ENCODE data around the gene NEK1.

Gene NEK1

DNA sequence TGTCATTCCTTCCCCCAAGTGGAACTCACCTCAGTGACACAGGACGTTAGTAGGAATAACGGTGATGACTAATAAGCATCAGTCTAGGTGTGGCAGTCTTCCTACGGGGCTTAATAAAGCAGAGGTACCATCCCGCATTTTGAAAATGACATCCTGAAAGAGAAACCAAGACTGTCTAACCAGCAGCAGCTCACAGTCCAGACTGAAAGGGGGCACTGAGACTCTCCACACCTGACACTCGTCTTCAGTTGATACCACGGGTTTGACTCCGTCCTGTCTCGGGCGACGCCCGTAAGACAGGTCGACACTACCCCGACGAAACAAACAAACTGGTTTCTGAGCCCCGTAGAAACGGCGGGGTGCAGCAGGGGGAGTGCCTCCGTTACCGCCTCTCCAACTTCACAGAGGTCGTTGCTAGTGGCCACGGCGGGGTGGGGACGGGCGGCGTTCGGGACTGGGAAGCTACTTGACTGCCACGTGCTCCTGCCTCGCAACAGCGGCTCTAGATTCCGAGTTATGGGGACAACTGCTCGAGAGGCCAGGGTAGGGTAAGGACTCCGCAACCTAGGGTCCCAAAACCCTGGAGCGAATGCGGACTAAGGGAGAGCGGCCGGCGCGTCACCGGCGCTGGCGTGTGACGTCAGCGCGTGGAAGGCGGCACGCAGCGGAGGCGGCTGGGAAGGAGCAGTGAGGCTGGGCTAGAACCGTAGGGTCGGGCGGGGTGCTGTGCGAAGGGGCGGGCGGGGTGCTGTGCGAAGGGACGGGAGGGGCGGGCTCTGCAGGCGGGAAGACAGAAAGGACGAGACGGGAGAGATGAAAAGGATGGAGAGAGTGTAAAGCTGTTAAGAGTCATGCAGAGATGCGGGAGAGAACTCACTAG is at the start of gene NEK1:
NEK1 (minus strand) TSS at position 593 of the 880 bp plus-strand sequence. CDS start 9,953 bp downstream, outside the sequence.
- DNase-seq (ENCODE audit: low spot score), result peak; percentile 90

DNA sequence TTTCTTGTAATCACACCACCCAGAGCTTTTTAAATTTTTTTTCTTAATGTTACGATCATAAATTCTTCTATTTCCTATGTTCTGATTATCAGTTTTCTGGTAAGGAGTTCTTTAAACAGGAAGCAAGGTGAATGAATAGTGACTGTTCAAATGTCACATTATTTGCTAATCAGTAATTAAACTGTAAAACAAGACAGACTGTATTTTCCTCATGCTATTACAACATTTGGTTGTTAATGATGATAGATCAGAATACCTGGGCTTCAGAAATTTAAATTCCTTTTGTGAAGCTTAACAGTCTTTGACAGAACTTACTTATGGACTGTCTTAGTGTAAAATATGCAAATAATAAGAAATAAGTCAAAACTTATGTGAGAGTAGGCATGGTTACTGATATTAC is 49.4 kb upstream of the NEK1 start:
- no peak for DNase-seq (ENCODE audit: low spot score)

- DNase-seq (ENCODE audit: low spot score), result peak; percentile 40
Observed at GRCh38 chr4:169660929-169661328, 48.5 kb upstream of the NEK1 start.

- DNase-seq (ENCODE audit: low spot score), result peak; percentile 99
Observed at GRCh38 chr4:169659716-169660670, 47.6 kb upstream of the NEK1 start.

GRCh38 chr4:169658975-169659715 is 46.8 kb upstream of the NEK1 start:
- DNase-seq (ENCODE audit: low spot score), result peak; percentile 64

- no peak for DNase-seq (ENCODE audit: low spot score)
Observed at GRCh38 chr4:169658196-169658595, 45.8 kb upstream of the NEK1 start.

DNA sequence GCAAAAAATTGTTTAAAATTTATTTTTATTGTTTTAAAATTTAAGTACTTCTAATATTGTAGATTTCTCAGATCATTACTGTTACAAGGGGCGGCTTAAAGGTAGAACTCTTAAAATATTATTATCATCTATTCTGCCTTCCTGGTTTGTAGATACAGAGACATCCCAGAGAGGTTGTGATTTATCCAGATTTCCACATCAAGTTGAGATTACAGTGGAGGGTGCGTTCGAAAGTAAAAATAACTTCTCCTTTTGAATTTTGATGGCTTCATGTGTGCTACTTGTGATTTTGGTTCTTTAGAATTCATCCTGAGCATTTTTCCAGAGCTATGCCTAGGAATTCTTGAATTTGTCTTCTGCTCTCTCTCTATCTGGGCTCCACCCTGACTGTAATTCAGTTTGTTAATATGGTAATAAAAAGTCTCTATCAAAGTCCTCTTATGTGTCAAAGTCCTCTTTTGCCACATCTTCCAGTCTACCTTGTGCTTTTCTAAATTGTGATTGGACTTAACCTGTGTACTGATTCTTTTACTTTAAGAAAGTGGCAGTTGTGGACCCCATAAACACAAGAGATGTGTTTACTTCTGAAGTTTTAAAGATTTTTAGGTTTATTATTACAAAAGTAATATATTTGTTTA is 45.2 kb upstream of the NEK1 start:
- no peak for DNase-seq (ENCODE audit: low spot score)

GRCh38 chr4:169655401-169655800 is 43.0 kb upstream of the NEK1 start:
- DNase-seq (ENCODE audit: low spot score), result no peak

DNA sequence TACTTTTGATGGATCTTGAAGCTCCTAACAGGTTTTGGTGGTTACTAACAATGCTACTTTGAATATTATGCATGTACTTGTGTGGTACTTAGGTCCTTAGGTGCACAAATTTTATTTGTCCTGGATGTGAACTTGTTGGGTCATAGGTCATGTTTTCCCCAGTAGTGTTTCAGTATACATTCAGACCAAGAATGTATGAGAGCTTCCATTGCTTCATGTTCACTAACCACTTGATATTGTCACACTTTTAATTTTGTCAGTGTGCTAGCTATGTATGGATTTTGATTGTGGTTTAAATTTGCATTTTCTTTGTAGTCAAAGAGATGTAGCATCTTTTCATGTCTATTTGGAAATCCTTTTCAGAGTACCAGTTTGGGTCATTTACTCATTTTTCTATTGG is 40.2 kb upstream of the NEK1 start:
- DNase-seq (ENCODE audit: low spot score), result no peak

DNA sequence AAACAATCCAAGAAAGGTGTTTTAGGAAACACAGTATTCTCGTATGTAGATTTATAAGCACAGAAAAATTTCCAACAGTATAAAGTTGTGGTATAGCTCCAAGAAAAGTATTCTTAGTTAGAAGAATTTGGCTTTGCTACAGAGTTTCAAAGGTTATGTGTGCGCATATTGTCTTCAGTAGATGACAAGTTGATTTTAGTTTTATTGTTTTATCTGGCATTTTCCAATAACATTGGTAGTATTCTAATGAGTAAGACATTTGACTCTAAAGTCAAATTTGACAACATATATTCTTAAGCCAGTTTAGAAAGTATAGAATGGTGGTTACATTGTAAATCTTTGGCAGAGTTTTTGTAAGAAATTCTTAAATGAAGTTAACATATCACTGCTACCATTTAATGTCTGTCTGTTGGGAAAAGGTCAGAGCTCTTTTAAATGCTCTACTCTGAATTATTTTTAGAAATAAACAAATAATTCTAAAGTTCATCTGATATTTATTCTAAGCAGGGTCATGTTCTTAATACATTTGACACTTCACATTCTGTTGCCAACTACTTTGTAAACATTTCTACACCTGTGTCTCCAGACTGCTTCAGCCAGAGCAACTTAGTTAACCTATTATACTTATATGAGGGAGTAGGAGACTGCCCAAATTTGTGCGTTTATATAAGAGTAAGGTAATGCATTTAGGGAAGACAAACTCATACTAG is 38.0 kb upstream of the NEK1 start:
- peak; percentile 25 for DNase-seq (ENCODE audit: low spot score)

- peak; percentile 75 for DNase-seq (ENCODE audit: low spot score)
Observed at GRCh38 chr4:169649545-169650226, 37.3 kb upstream of the NEK1 start.

GRCh38 chr4:169645627-169646026 is 33.2 kb upstream of the NEK1 start:
- DNase-seq (ENCODE audit: low spot score), result no peak

DNA sequence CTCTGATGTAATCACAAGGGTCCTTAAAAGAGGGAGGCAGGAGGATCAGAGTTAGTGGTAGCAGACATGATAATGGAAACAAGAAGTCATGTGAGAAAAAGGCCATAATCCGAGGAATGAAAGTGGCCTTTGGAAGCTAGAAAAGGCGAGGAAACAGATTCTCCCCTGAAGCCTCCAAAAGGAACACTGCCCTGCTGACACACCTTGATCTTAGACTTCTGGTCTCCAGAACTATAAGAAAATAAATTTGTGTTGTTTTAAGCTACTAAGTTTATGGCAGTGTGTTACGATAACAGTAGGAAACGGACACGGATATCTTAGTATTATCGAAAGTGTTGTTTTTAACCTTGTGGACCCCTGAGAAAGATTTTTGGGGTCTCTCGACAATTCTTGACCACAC is 32.4 kb upstream of the NEK1 start:
- no peak for DNase-seq (ENCODE audit: low spot score)

DNA sequence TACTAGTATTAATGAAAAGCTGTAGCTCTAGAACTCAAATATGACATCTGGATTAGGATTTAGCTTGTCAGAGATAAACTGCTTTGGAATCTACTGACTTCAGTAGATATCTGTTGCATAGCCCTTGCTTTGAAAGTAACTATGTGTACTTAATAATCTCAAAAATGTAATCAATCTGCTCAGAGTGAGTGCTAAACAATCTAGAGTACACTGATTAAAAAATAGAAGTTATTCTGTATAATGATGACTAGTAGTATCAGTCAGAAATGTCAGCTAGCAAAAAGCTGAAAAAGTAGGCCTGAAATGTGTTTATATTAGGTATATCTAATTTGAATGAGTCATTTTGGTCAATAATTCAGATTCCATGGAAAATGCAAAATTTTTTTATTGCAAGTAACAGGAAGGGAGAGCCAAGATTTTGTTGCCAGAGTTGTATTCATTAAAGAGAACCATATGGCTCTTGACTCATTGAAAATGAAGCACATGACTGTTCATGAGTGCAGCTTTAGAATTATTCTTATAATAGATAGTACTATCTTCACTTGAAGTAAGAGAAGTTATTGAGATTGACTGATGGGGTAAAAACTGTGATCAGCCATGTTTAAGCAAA is 28.0 kb upstream of the NEK1 start:
- no peak for DNase-seq (ENCODE audit: low spot score)

GRCh38 chr4:169634975-169635374 is 22.6 kb upstream of the NEK1 start:
- peak; percentile 27 for DNase-seq (ENCODE audit: low spot score)

DNA sequence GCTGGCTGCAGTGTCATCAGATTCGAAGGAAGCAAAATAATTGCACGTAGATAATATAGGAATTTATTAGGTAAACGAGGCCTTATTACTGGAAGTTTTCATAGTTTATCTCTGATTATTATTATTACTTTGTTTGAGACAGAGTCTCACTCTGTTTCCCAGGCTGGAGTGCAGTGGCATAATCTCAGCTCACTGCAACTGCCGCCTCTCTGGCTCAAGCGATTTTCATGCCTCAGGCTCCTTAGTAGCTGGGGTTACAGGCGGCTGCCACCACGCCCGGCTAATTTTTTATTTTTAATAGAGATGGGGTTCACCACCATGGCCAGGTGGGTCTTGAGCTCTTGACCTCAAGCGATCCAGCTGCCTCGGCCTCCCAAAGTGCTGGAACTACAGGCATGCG is 20.5 kb upstream of the NEK1 start:
- no peak for DNase-seq (ENCODE audit: low spot score)

GRCh38 chr4:169630069-169630468 is 17.7 kb upstream of the NEK1 start:
- DNase-seq (ENCODE audit: low spot score), result no peak

DNA sequence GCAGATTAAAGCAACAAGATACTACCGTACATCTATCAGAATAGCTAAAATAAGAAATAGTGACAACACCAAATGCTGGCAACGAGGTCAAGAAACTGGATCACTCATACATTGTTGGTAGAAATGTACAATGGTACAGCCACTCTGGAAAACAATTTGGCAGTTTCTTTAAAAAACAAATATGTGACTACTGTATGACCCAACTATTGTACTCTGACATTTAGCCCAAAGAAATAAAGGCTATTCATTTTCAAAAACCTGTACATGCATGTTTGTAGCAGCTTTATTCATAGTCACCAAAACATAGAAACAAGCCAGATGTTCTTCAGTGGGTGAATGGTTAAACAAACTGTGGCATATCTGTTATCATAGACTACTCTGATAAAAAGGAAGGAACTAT is 16.2 kb upstream of the NEK1 start:
- peak; percentile 30 for DNase-seq (ENCODE audit: low spot score)

DNA sequence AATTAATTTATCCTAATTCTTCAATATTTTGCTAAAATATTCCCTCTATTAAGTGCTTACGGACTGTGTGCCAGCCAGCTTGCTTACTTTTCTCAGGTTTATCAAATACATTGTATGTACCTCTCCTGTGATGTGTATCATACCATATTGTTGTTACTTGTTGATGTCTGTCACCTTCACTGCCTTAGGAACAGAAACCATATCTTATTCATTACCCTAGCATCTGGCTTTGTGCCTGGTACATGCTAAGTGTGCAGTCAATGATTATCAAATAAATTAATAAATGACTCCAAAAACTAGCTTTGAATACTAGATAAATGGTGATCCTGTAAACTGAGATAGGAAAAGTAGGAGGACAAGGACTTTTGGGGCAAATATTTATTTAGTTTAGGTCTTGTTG is 14.9 kb upstream of the NEK1 start:
- peak; percentile 82 for DNase-seq (ENCODE audit: low spot score)
